Measurements from ENCODE around the gene PPM1H.

GRCh38 chr12:62860020-62860419 is 74.9 kb downstream of the PPM1H start:
- no peak for TF ChIP-seq MAX (IDR thresholded peaks at IDR 0.05)
- TF ChIP-seq FOXA2 (IDR thresholded peaks at IDR 0.05) = no peak

All from liver (tissue), 1 donor.